ENCODE measurements around the gene SLC9A5.

DNA sequence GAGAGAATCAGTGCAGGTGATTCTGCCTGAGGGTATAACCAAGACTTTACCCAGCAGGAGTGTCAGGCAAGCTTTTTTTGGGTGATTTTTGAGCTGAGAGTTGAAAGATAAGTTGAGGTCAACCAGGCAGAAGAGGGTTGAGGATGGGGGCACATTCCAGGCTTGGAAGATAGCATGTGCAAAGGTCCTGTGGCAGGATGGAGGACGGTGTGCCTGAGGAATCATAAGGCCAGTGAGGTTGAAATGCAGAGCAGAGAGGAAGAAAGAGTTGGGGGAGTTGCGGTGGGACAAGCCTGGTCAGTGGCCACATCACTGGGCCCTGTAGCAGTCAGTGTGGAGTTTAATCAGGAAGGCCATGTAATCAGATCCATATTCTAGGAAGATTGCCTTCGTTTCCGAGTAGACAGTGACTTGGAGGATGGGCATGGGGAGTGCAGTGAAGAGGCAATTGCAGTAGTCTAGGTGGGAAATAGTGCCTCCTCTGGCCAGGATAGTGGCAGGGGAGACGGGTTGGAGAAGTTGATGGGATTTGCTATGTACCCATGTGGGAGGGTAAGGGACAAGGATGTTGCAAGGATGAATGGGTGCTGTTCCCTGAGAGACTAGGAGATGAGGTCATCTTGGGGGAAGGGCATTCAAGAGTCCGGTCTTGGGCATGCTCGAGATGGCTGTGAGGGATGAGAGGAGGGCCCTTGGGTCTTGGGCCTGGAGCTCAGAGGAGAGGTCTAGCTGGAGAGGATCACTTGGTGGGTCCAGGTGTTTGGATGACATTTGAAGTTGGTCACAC lies 34.5 kb downstream of the SLC9A5 start:
- TF ChIP-seq, protein P1, sequence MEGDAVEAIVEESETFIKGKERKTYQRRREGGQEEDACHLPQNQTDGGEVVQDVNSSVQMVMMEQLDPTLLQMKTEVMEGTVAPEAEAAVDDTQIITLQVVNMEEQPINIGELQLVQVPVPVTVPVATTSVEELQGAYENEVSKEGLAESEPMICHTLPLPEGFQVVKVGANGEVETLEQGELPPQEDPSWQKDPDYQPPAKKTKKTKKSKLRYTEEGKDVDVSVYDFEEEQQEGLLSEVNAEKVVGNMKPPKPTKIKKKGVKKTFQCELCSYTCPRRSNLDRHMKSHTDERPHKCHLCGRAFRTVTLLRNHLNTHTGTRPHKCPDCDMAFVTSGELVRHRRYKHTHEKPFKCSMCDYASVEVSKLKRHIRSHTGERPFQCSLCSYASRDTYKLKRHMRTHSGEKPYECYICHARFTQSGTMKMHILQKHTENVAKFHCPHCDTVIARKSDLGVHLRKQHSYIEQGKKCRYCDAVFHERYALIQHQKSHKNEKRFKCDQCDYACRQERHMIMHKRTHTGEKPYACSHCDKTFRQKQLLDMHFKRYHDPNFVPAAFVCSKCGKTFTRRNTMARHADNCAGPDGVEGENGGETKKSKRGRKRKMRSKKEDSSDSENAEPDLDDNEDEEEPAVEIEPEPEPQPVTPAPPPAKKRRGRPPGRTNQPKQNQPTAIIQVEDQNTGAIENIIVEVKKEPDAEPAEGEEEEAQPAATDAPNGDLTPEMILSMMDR (conservative IDR thresholded peaks at IDR 0.05): no peak
- TF ChIP-seq EZH2 (IDR thresholded peaks at IDR 0.05; ENCODE audit: low read depth): no peak
